Measurements from ENCODE around the gene RAB37. TPM values are rescaled to one million over a fixed set of nuclear protein-coding genes. Genes with fewer than 3 reads are reported as not detected.

Gene RAB37
- total and polyA plus RNA-seq, 10 donors = 16.6 to 37.6 (median 24.0) TPM

GRCh38 chr17:74768069-74768762, 31.2 kb downstream of the RAB37 start:
- TF ChIP-seq POLR2A (IDR thresholded peaks at IDR 0.05) = no peak
- TF ChIP-seq POLR2AphosphoS5 (IDR thresholded peaks at IDR 0.05) = peak; percentile 4 to 64 (median 29)
- DNase-seq = no peak
- H3K27ac ChIP-seq = peak overlapping the region in 1 of 8 donors; percentile 33
- peaks cover 0 to 55% (median 11%) of the 10 kb centered on the region in 6 donors for H3K4me1 ChIP-seq
- H3K27me3 ChIP-seq (replicated peaks in 1 of 7) = no peaks in the 10 kb centered on the region
- no peaks in the 10 kb centered on the region for H3K9me3 ChIP-seq
- whole genome bisulfite sequencing, 5 donors = 63 to 72% (median 68%) methylated on average over 15 to 17 of the region's 17 CpGs
- H3K36me3 ChIP-seq = peaks cover 0 to 100% (median 92%) of the 10 kb centered on the region in 6 donors
- no peak overlapping the region for H3K4me3 ChIP-seq
- intact Hi-C loops (cut with DNase I; ENCODE audit: low total_unique reads) = no loop called here

- Histone ChIP-seq H3K27me3 (replicated peaks in 1 of 7) (no peaks in the 10 kb centered on the region), H3K4me3 (no peak overlapping the region), H3K9me3 (no peaks in the 10 kb centered on the region), H3K4me1 (peaks cover 0 to 55% (median 11%) of the 10 kb centered on the region in 6 donors), H3K36me3 (peaks cover 0 to 100% (median 93%) of the 10 kb centered on the region in 6 donors), H3K27ac (peak overlapping the region in 1 of 8 donors; percentile 33)
- intact Hi-C loops (cut with DNase I; ENCODE audit: low total_unique reads) = no loop called here
- WGBS, 5 donors = 75 to 84% (median 82%) methylated on average over 7 of the region's 7 CpGs
- DNase-seq = no peak
- no peak for TF ChIP-seq POLR2A (IDR thresholded peaks at IDR 0.05)
- TF ChIP-seq POLR2AphosphoS5 (IDR thresholded peaks at IDR 0.05) = peak in 1 of 3 donors; percentile 34
Observed at GRCh38 chr17:74768763-74769114, 31.7 kb downstream of the RAB37 start.

GRCh38 chr17:74769266-74769855, 32.3 kb downstream of the RAB37 start:
- intact Hi-C loops (cut with DNase I; ENCODE audit: low total_unique reads) = no loop called here
- Histone ChIP-seq H3K27me3 (replicated peaks in 1 of 7) (no peaks in the 10 kb centered on the region), H3K9me3 (no peaks in the 10 kb centered on the region), H3K4me1 (peaks cover 0 to 55% (median 11%) of the 10 kb centered on the region in 6 donors), H3K4me3 (no peak overlapping the region), H3K27ac (peak overlapping the region in 1 of 8 donors; percentile 30), H3K36me3 (peaks cover 0 to 100% (median 90%) of the 10 kb centered on the region in 6 donors)
- DNase-seq = no peak
- 57 to 82% (median 67%) methylated on average over 5 to 6 of the region's 6 CpGs for WGBS, 5 donors
- TF ChIP-seq CTCF (IDR thresholded peaks at IDR 0.05 in 8 of 11, conservative IDR thresholded peaks at IDR 0.05 in 3 of 11) (no peak), POLR2A (IDR thresholded peaks at IDR 0.05) (no peak), POLR2AphosphoS5 (IDR thresholded peaks at IDR 0.05) (no peak)

- 73 to 87% (median 79%) methylated on average over 5 of the region's 5 CpGs for WGBS, 5 donors
- DNase-seq = no peak
- intact Hi-C loops (cut with DNase I; ENCODE audit: low total_unique reads) = no loop called here
- Histone ChIP-seq H3K4me3 (no peak overlapping the region), H3K4me1 (peaks cover 3 to 58% (median 17%) of the 10 kb centered on the region in 6 donors), H3K9me3 (no peaks in the 10 kb centered on the region), H3K36me3 (peaks cover 0 to 94% (median 85%) of the 10 kb centered on the region in 6 donors), H3K27me3 (replicated peaks in 1 of 7) (no peaks in the 10 kb centered on the region), H3K27ac (peak overlapping the region in 3 of 8 donors; percentile 1 to 53 (median 30))
- no peak for TF ChIP-seq POLR2AphosphoS5 (IDR thresholded peaks at IDR 0.05)
Observed at GRCh38 chr17:74769856-74770497, 32.9 kb downstream of the RAB37 start.

GRCh38 chr17:74770498-74771318, 33.7 kb downstream of the RAB37 start:
- DNase-seq = peak; percentile 94
- peaks cover 0 to 86% (median 78%) of the 10 kb centered on the region in 6 donors for H3K36me3 ChIP-seq
- peaks cover 10 to 65% (median 25%) of the 10 kb centered on the region in 6 donors for H3K4me1 ChIP-seq
- peak overlapping the region in 3 of 8 donors; percentile 1 to 53 (median 30) for H3K27ac ChIP-seq
- H3K27me3 ChIP-seq (replicated peaks in 1 of 7) = no peaks in the 10 kb centered on the region
- TF ChIP-seq POLR2A (IDR thresholded peaks at IDR 0.05) (no peak), CTCF (IDR thresholded peaks at IDR 0.05 in 8 of 11, conservative IDR thresholded peaks at IDR 0.05 in 3 of 11) (peak; percentile 70 to 89 (median 79)), POLR2AphosphoS5 (IDR thresholded peaks at IDR 0.05) (peak; percentile 70 to 81 (median 72))
- WGBS, 5 donors = 57 to 74% (median 66%) methylated on average over 13 to 16 of the region's 16 CpGs
- no peak overlapping the region for H3K4me3 ChIP-seq
- H3K9me3 ChIP-seq = no peaks in the 10 kb centered on the region
- intact Hi-C loops (cut with DNase I; ENCODE audit: low total_unique reads) = no loop called here

All from spleen (tissue), 11 donors.